ENCODE data around the gene DYRK3.

The DYRK3 gene

DNA sequence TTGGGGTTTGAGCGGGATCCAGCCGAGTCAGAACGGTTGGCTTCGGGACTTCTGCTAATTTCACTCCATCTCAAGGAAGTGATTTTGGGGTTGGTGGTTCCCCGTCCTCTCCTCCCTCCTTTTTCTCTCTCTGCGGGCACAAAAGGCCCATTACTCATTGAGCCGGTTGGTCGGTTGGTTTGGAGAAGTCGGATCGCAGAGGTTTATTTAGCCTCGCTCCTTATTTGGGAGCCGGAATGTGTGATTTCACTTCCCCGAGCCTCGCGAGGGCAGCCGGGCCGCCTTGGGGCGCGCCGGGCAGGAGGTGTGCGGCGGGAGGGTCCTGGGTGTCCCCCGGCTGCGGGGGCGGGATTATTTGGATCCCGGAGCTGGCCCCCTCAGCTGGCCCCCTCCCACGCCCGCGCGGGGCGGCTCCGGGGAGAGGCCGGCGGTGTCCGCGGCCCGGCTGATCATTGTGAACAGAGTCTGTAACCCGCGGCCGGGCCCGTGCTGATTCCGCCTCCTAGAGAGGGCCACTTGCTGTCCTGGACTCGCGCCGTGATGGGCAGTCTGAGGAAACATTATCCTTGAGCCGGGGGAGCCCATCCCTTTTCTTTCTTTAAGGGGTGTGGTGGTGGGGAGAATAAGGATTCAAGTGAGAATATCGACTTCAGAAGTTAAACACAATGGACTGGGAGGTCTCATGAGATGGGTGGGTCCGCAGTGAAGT lies 50.6 kb downstream of the DYRK3 start (continued):
- TF ChIP-seq ZSCAN4 (tag by site-specific recombination; IDR thresholded peaks at IDR 0.05) (no peak), MZF1 (tag by site-specific recombination; IDR thresholded peaks at IDR 0.05; ENCODE audit: borderline replicate concordance) (no peak)
- TF ChIP-seq, protein P1, sequence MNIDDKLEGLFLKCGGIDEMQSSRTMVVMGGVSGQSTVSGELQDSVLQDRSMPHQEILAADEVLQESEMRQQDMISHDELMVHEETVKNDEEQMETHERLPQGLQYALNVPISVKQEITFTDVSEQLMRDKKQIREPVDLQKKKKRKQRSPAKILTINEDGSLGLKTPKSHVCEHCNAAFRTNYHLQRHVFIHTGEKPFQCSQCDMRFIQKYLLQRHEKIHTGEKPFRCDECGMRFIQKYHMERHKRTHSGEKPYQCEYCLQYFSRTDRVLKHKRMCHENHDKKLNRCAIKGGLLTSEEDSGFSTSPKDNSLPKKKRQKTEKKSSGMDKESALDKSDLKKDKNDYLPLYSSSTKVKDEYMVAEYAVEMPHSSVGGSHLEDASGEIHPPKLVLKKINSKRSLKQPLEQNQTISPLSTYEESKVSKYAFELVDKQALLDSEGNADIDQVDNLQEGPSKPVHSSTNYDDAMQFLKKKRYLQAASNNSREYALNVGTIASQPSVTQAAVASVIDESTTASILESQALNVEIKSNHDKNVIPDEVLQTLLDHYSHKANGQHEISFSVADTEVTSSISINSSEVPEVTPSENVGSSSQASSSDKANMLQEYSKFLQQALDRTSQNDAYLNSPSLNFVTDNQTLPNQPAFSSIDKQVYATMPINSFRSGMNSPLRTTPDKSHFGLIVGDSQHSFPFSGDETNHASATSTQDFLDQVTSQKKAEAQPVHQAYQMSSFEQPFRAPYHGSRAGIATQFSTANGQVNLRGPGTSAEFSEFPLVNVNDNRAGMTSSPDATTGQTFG (tag by site-specific recombination; IDR thresholded peaks at IDR 0.05; ENCODE audit: borderline replicate concordance): no peak

DNA sequence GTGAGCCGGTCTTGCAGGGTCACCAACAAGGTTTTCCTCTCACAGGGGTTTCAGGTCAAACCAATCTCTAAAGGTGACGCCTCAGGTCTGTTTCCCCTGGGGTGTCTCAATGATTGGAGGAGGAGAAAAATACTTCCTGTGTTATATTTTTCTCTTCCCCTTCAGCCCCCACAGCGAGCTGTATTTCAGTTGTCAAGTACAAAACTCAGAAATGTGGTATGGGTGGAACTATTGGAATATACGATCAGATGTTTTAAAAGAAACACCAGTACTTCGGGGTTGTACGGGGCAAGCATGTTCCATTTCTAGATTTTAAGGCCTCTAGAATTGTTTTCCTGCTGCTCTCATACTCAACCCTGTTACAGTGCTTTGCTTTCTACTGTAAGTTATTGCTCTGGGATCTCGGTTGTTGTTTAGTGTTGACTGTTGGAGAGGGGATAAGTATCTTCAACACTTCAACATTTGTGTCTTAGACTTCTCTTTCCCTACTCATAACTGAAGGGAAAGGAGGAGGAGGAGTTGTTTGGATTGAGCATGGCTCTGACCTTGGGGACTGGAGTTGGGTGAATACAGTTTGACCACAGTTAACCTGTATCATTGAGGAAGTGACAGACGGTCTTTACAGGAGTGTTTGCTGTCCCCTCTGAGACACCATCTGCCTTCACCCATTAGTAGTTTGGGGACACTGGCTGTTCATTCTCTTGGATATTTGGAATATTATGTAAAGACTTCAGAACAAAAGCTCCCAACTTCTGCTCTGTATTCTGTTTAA lies 51.3 kb downstream of the DYRK3 start:
- TF ChIP-seq ZNF518A (tag by site-specific recombination; conservative IDR thresholded peaks at IDR 0.05; ENCODE audit: low read depth) (0 out of 2 replicates have a peak, but pooled peaks have one; percentile 9), ZBTB20 (tag by site-specific recombination; IDR thresholded peaks at IDR 0.05) (0 out of 2 replicates have a peak, but pooled peaks have one; percentile 21), ZNF433 (tag by site-specific recombination; IDR thresholded peaks at IDR 0.05; ENCODE audit: low read depth) (no peak), ZNF423 (tag by site-specific recombination; IDR thresholded peaks at IDR 0.05) (no peak), ZBTB11 (tag by site-specific recombination; conservative IDR thresholded peaks at IDR 0.05; ENCODE audit: low read depth) (0 out of 2 replicates have a peak, but pooled peaks have one; percentile 54), ZBTB17 (tag by site-specific recombination; IDR thresholded peaks at IDR 0.05) (peak; percentile 67; the same call in 1 of the 2 replicates)
- TF ChIP-seq, protein P2, sequence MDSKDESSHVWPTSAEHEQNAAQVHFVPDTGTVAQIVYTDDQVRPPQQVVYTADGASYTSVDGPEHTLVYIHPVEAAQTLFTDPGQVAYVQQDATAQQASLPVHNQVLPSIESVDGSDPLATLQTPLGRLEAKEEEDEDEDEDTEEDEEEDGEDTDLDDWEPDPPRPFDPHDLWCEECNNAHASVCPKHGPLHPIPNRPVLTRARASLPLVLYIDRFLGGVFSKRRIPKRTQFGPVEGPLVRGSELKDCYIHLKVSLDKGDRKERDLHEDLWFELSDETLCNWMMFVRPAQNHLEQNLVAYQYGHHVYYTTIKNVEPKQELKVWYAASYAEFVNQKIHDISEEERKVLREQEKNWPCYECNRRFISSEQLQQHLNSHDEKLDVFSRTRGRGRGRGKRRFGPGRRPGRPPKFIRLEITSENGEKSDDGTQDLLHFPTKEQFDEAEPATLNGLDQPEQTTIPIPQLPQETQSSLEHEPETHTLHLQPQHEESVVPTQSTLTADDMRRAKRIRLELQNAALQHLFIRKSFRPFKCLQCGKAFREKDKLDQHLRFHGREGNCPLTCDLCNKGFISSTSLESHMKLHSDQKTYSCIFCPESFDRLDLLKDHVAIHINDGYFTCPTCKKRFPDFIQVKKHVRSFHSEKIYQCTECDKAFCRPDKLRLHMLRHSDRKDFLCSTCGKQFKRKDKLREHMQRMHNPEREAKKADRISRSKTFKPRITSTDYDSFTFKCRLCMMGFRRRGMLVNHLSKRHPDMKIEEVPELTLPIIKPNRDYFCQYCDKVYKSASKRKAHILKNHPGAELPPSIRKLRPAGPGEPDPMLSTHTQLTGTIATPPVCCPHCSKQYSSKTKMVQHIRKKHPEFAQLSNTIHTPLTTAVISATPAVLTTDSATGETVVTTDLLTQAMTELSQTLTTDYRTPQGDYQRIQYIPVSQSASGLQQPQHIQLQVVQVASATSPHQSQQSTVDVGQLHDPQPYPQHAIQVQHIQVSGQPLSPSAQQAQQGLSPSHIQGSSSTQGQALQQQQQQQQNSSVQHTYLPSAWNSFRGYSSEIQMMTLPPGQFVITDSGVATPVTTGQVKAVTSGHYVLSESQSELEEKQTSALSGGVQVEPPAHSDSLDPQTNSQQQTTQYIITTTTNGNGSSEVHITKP (tag by site-specific recombination; IDR thresholded peaks at IDR 0.05): peak; percentile 88; the same call in 1 of the 2 replicates
- POLR2A ChIA-PET: no interaction called here
- Histone ChIP-seq H3K36me3 (ENCODE audit: control insufficient read depth in 2 of 2, insufficient read depth in 1 of 2, low read length in 2 of 2) (no peaks in the 10 kb centered on the region), H3K27ac (ENCODE audit: extremely low read depth, low read depth, low read length) (no peak overlapping the region; the same call in 1 of the 2 replicates), H3K4me1 (ENCODE audit: control insufficient read depth, insufficient read depth, low read length) (peaks cover 5% of the 10 kb centered on the region; the same call in 1 of the 2 replicates), H3K9me3 (ENCODE audit: control insufficient read depth, insufficient read depth, low read depth, low read length) (no peaks in the 10 kb centered on the region), H3K4me3 (ENCODE audit: low read depth, low read length) (peak overlapping the region; percentile 73)
- CTCF ChIA-PET: no interaction called here
